Measurements from ENCODE around the gene PLCB4.

- TF ChIP-seq, protein P1, sequence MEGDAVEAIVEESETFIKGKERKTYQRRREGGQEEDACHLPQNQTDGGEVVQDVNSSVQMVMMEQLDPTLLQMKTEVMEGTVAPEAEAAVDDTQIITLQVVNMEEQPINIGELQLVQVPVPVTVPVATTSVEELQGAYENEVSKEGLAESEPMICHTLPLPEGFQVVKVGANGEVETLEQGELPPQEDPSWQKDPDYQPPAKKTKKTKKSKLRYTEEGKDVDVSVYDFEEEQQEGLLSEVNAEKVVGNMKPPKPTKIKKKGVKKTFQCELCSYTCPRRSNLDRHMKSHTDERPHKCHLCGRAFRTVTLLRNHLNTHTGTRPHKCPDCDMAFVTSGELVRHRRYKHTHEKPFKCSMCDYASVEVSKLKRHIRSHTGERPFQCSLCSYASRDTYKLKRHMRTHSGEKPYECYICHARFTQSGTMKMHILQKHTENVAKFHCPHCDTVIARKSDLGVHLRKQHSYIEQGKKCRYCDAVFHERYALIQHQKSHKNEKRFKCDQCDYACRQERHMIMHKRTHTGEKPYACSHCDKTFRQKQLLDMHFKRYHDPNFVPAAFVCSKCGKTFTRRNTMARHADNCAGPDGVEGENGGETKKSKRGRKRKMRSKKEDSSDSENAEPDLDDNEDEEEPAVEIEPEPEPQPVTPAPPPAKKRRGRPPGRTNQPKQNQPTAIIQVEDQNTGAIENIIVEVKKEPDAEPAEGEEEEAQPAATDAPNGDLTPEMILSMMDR (optimal IDR thresholded peaks at IDR 0.05 in 1 of 3, IDR thresholded peaks at IDR 0.05 in 1 of 3, conservative IDR thresholded peaks at IDR 0.05 in 1 of 3; ENCODE audit: extremely low read depth in 1 of 3, insufficient read depth in 2 of 3, low read length in 3 of 3), result no peak
- TF ChIP-seq EZH2 (IDR thresholded peaks at IDR 0.05; ENCODE audit: low read length), result no peak
Measured at GRCh38 chr20:9334866-9335265, 266.0 kb downstream of the PLCB4 start.
